Liver (tissue), 9 donors: ENCODE data around the gene CALR. TPM values are rescaled to one million over a fixed set of nuclear protein-coding genes. Genes with fewer than 3 reads are reported as not detected.

Source experiments
- DNase-seq: peaks from one replicate; pipeline ENCODE4 v3.0.0-alpha.2; 2017; ENCODE audit warnings: low spot score
- H3K27ac ChIP-seq, 2 donors: one replicate each; pipeline ENCODE4 v1.7.0; 2013; ENCODE audit warnings: inconsistent platforms in 2 of 2, low read length in 2 of 2, control low read depth in 1 of 2, low read depth in 1 of 2, mild to moderate bottlenecking in 1 of 2
- H3K27me3 ChIP-seq, 4 donors: one replicate each; pipeline versions ENCODE4 v1.6.1 to v1.7.0; 2013; ENCODE audit warnings: low read length in 3 of 4, inconsistent platforms in 1 of 4, mild to moderate bottlenecking in 1 of 4, moderate library complexity in 1 of 4; ENCODE audit not compliant: control insufficient read depth in 4 of 4, insufficient read depth in 4 of 4
- H3K36me3 ChIP-seq, 4 donors: one replicate each; pipeline versions ENCODE4 v1.6.1 to v1.7.0; 2013; ENCODE audit warnings: low read length in 3 of 4, mild to moderate bottlenecking in 3 of 4, low read depth in 1 of 4, moderate library complexity in 1 of 4; ENCODE audit not compliant: control insufficient read depth in 4 of 4, insufficient read depth in 3 of 4
- H3K4me1 ChIP-seq, 4 donors: one replicate each; pipeline versions ENCODE4 v1.6.1 to v1.7.0; 2013; ENCODE audit warnings: low read length in 3 of 4, mild to moderate bottlenecking in 3 of 4, moderate library complexity in 1 of 4; ENCODE audit not compliant: control insufficient read depth in 4 of 4, insufficient read depth in 4 of 4
- H3K4me3 ChIP-seq, 3 donors: one replicate each; pipeline versions ENCODE4 v1.6.1 to v1.7.0; 2013; ENCODE audit warnings: low read length in 3 of 3, control low read depth in 1 of 3, low read depth in 1 of 3, mild to moderate bottlenecking in 1 of 3
- H3K9ac ChIP-seq, 2 donors: one replicate each; pipeline ENCODE4 v1.7.0; 2013; ENCODE audit warnings: low read length in 2 of 2, mild to moderate bottlenecking in 2 of 2, moderate library complexity in 2 of 2, control low read depth in 1 of 2, low read depth in 1 of 2
- H3K9me3 ChIP-seq, 4 donors: one replicate each; pipeline versions ENCODE4 v1.6.1 to v1.7.0; 2013; ENCODE audit warnings: low read length in 3 of 4; ENCODE audit not compliant: control insufficient read depth in 4 of 4
- ATF3 ChIP-seq: IDR thresholded peaks from 2 replicates; pipeline ENCODE4 v1.6.1; 2016; ENCODE audit warnings: antibody characterized with exemption
- CTCF ChIP-seq: fragments of 150-350 bp; IDR thresholded peaks from 2 replicates; pipeline ENCODE4 v1.5.1; 2017; ENCODE audit warnings: improper control_type of control experiment, low read depth, low read length; ENCODE audit not compliant: missing input control
- EGR1 ChIP-seq, 2 donors: IDR thresholded peaks; 2 replicates each; pipeline ENCODE4 v1.6.1; 2016 to 2018; ENCODE audit warnings: antibody characterized with exemption in 2 of 2, low read depth in 2 of 2
- FOXA1 ChIP-seq: IDR thresholded peaks from 2 replicates; pipeline ENCODE4 v1.6.1; 2016; ENCODE audit warnings: antibody characterized with exemption
- FOXA2 ChIP-seq: IDR thresholded peaks from 2 replicates; pipeline ENCODE4 v1.6.1; 2016; ENCODE audit warnings: antibody characterized with exemption
- GABPA ChIP-seq, 2 donors: IDR thresholded peaks in 1 of 2; conservative IDR thresholded peaks in 1 of 2; 2 replicates each; pipeline ENCODE4 v1.6.1; 2016; ENCODE audit warnings: antibody characterized with exemption in 2 of 2, mild to moderate bottlenecking in 1 of 2, moderate library complexity in 1 of 2
- HNF4A ChIP-seq, 2 donors: conservative IDR thresholded peaks; 2 replicates each; pipeline ENCODE4 v1.6.1; 2016; ENCODE audit warnings: antibody characterized with exemption in 2 of 2, mild to moderate bottlenecking in 2 of 2
- HNF4G ChIP-seq: IDR thresholded peaks from 2 replicates; pipeline ENCODE4 v1.6.1; 2016; ENCODE audit warnings: antibody characterized with exemption
- JUND ChIP-seq, 2 donors: IDR thresholded peaks; 2 replicates each; pipeline ENCODE4 v1.6.1; 2016; ENCODE audit warnings: antibody characterized with exemption in 2 of 2
- MAX ChIP-seq: IDR thresholded peaks from 2 replicates; pipeline ENCODE4 v1.6.1; 2016; ENCODE audit warnings: antibody characterized with exemption
- NR2F2 ChIP-seq: IDR thresholded peaks from 2 replicates; pipeline ENCODE4 v1.6.1; 2016; ENCODE audit warnings: antibody characterized with exemption
- REST ChIP-seq: IDR thresholded peaks from 2 replicates; pipeline ENCODE4 v1.6.1; 2016; ENCODE audit warnings: antibody characterized with exemption, mild to moderate bottlenecking
- RXRA ChIP-seq, 2 donors: IDR thresholded peaks; 2 replicates each; pipeline ENCODE4 v1.6.1; 2017 to 2018; ENCODE audit warnings: antibody characterized with exemption in 2 of 2, mild to moderate bottlenecking in 1 of 2
- SP1 ChIP-seq: IDR thresholded peaks from 2 replicates; pipeline ENCODE4 v1.6.1; 2018; ENCODE audit warnings: antibody characterized with exemption, mild to moderate bottlenecking
- YY1 ChIP-seq: IDR thresholded peaks from 2 replicates; pipeline ENCODE4 v1.6.1; 2016; ENCODE audit warnings: antibody characterized with exemption, mild to moderate bottlenecking
- ZBTB33 ChIP-seq: IDR thresholded peaks from 2 replicates; pipeline ENCODE4 v1.6.1; 2016; ENCODE audit warnings: antibody characterized with exemption
- WGBS: extraction: QIAGEN DNeasy Blood & Tissue Kit; methylation state at CpG from one replicate; pipeline ENCODE4 v1.1.7; 2013; 5-methylcytosine and 5-hydroxymethylcytosine counted together
- polyA plus RNA-seq, 2 donors: library from polyadenylated mRNA; stranded (reverse) in 1 of 2; unstranded in 1 of 2; fragments of 200-250 nt in 1 of 2; fragments of >200 nt in 1 of 2; fragmentation: Nextera tagmentation in 1 of 2; extraction: Ambion mirVana in 1 of 2; gene quantifications; one replicate each; pipeline versions ENCODE4 v1.2.1 to v1.2.3, GENCODE V29; 2013 to 2015
- total RNA-seq, 2 donors: library from RNA; depleted of rRNA; stranded (reverse); fragments of >200 nt; gene quantifications; one replicate each; pipeline ENCODE4 v1.2.3, GENCODE V29; 2014
- donor health status: healthy.
- donor health status: healthy.
- donor health status: healthy.
- donor health status: healthy.
- donor health status: healthy.

Gene CALR
- total and polyA plus RNA-seq, 4 donors, result 618 to 1,316 (median 1,070) TPM

- peaks cover 0 to 5% (median 0%) of the 10 kb centered on the region in 4 donors for H3K36me3 ChIP-seq
- no peak overlapping the region for H3K27ac ChIP-seq
- no peak for DNase-seq
- H3K27me3 ChIP-seq, result no peaks in the 10 kb centered on the region
- H3K9ac ChIP-seq, result no peak overlapping the region
- no peaks in the 10 kb centered on the region for H3K9me3 ChIP-seq
- TF ChIP-seq SP1 (no peak), ZBTB33 (no peak), HNF4G (no peak), MAX (no peak), FOXA1 (no peak), ATF3 (no peak), GABPA (IDR thresholded peaks at IDR 0.05 in 1 of 2, conservative IDR thresholded peaks at IDR 0.05 in 1 of 2) (no peak), REST (no peak), HNF4A (conservative IDR thresholded peaks at IDR 0.05) (no peak), FOXA2 (no peak), EGR1 (IDR thresholded peaks at IDR 0.05; ENCODE audit: low read depth in 2 of 2) (no peak), RXRA (IDR thresholded peaks at IDR 0.05) (no peak), CTCF (no peak), NR2F2 (no peak), YY1 (no peak), JUND (IDR thresholded peaks at IDR 0.05) (no peak)
- WGBS, result 91% methylated on average over 9 of the region's 9 CpGs
- no peaks in the 10 kb centered on the region for H3K4me1 ChIP-seq
- H3K4me3 ChIP-seq, result no peak overlapping the region
These were observed 31.2 kb upstream of the CALR start for GRCh38 chr19:12907166-12907565.

GRCh38 chr19:12912571-12912970, 25.8 kb upstream of the CALR start:
- 60% methylated on average over 4 of the region's 4 CpGs for WGBS
- Histone ChIP-seq H3K27me3 (no peaks in the 10 kb centered on the region), H3K36me3 (no peaks in the 10 kb centered on the region), H3K9me3 (no peaks in the 10 kb centered on the region), H3K27ac (no peak overlapping the region), H3K4me3 (no peak overlapping the region), H3K9ac (no peak overlapping the region), H3K4me1 (peaks cover 0 to 7% (median 5%) of the 10 kb centered on the region in 4 donors)
- DNase-seq, result no peak
- TF ChIP-seq CTCF (no peak), HNF4A (conservative IDR thresholded peaks at IDR 0.05) (no peak), ZBTB33 (no peak), GABPA (IDR thresholded peaks at IDR 0.05 in 1 of 2, conservative IDR thresholded peaks at IDR 0.05 in 1 of 2) (no peak), RXRA (IDR thresholded peaks at IDR 0.05) (no peak), NR2F2 (no peak), REST (no peak), FOXA2 (no peak)
